H1 (cell line): Measurements from ENCODE around the gene KCNE1. TPM values are rescaled to one million over a fixed set of nuclear protein-coding genes. Genes with fewer than 3 reads are reported as not detected.

Source experiments
- CTCF ChIA-PET: fragments of 300-600 bp; sonication (Branson Sonifier 250); formaldehyde crosslinking; loops from one replicate; lab custom pipeline; 2021; ENCODE audit not compliant: partially characterized antibody; lab: Charles Lee
- POLR2A ChIA-PET: fragments of 300-600 bp; sonication (Branson Sonifier 250); formaldehyde crosslinking; loops from one replicate; lab custom pipeline; 2021; ENCODE audit warnings: inconsistent platforms; ENCODE audit not compliant: partially characterized antibody; lab: Charles Lee
- DNase-seq, 2 experiments: peaks; one replicate each; pipeline versions ENCODE4 v3.0.0 to v3.0.0-alpha.2; 2010 to 2022; ENCODE audit warnings: low spot score in 2 of 2, low read depth in 1 of 2, mixed read lengths in 1 of 2
- FAIRE-seq: peaks from 2 replicates; lab custom pipeline; 2011; peaks lifted over from hg19 to GRCh38; lab: Jason Lieb, UNC
- H2AFZ ChIP-seq: 2 replicates; pipeline ENCODE4 v1.8.1; 2012; ENCODE audit warnings: low read length, inconsistent platforms
- H2AK5ac ChIP-seq: 2 replicates; pipeline ENCODE4 v1.6.1; 2013; ENCODE audit warnings: low read depth, low read length
- H2BK120ac ChIP-seq: replicated peaks from 2 replicates; pipeline ENCODE3; 2013; ENCODE audit warnings: low read depth, low read length, inconsistent platforms
- H2BK12ac ChIP-seq: 2 replicates; pipeline ENCODE4 v1.6.1; 2013; ENCODE audit warnings: low read depth, low read length
- H2BK15ac ChIP-seq: 2 replicates; pipeline ENCODE4 v1.6.1; 2013; ENCODE audit warnings: low read length
- H2BK20ac ChIP-seq: 2 replicates; pipeline ENCODE4 v1.6.1; 2013; ENCODE audit warnings: low read length
- H2BK5ac ChIP-seq: 2 replicates; pipeline ENCODE4 v1.6.1; 2013; ENCODE audit warnings: low read depth, low read length
- H3K14ac ChIP-seq: 2 replicates; pipeline ENCODE4 v1.6.1; 2013; ENCODE audit warnings: inconsistent platforms; ENCODE audit not compliant: insufficient read length
- H3K18ac ChIP-seq: 2 replicates; pipeline ENCODE4 v1.6.1; 2013; ENCODE audit warnings: low read length; ENCODE audit errors: extremely low read depth
- H3K23ac ChIP-seq: 2 replicates; pipeline ENCODE4 v1.6.1; 2013; ENCODE audit warnings: inconsistent platforms; ENCODE audit not compliant: insufficient read length
- H3K23me2 ChIP-seq: 2 replicates; pipeline ENCODE4 v1.6.1; 2013; ENCODE audit warnings: low read depth, low read length
- H3K27ac ChIP-seq: 2 replicates; pipeline ENCODE4 v1.6.1; 2011; ENCODE audit warnings: low read depth, low read length, inconsistent platforms
- H3K27me3 ChIP-seq, 4 experiments: replicated peaks in 1 of 4; 1 replicate in 1 of 4; 2 replicates in 3 of 4; pipeline versions ENCODE4 v1.6.1 to v1.8.1; 2011 to 2013; ENCODE audit warnings: low read length in 3 of 4, mild to moderate bottlenecking in 3 of 4, inconsistent platforms in 2 of 4, mixed read lengths in 2 of 4, moderate library complexity in 1 of 4; ENCODE audit not compliant: control insufficient read depth in 3 of 4, insufficient read depth in 3 of 4; ENCODE audit errors: extremely low read depth in 1 of 4
- H3K36me3 ChIP-seq, 4 experiments: 2 replicates each; pipeline versions ENCODE4 v1.6.1 to v1.8.1; 2011 to 2013; ENCODE audit warnings: mild to moderate bottlenecking in 4 of 4, low read length in 3 of 4, moderate library complexity in 2 of 4, control low read depth in 1 of 4, inconsistent platforms in 1 of 4; ENCODE audit not compliant: insufficient read depth in 4 of 4, control insufficient read depth in 2 of 4
- H3K4ac ChIP-seq: replicated peaks from 2 replicates; pipeline ENCODE3; 2013; ENCODE audit warnings: low read length, low read depth, mixed read lengths, inconsistent platforms; ENCODE audit not compliant: insufficient read length
- H3K4me1 ChIP-seq, 4 experiments: replicated peaks in 1 of 4; 1 replicate in 1 of 4; 2 replicates in 3 of 4; pipeline versions ENCODE4 v1.6.1 to v1.8.1; 2011 to 2013; ENCODE audit warnings: low read length in 3 of 4, inconsistent platforms in 2 of 4, mixed read lengths in 1 of 4; ENCODE audit not compliant: insufficient read depth in 4 of 4, control insufficient read depth in 3 of 4
- H3K4me2 ChIP-seq, 2 experiments: 2 replicates each; pipeline versions ENCODE4 v1.6.1 to v1.8.1; 2011 to 2013; ENCODE audit warnings: low read depth in 2 of 2, low read length in 2 of 2, control low read depth in 1 of 2, inconsistent platforms in 1 of 2, mild to moderate bottlenecking in 1 of 2; ENCODE audit not compliant: insufficient read depth in 1 of 2
- H3K4me3 ChIP-seq, 4 experiments: fragments of 200-600, 300-600 bp in 1 of 4; sonication (generic), shearing (Covaris generic), sonication (Bioruptor Twin) in 1 of 4; 2 replicates each; pipeline versions ENCODE4 v1.5.1 to v1.8.1; 2011 to 2016; ENCODE audit warnings: low read length in 4 of 4, low read depth in 3 of 4, control low read depth in 2 of 4, inconsistent platforms in 2 of 4, mild to moderate bottlenecking in 2 of 4, mixed read lengths in 1 of 4, moderate library complexity in 1 of 4; ENCODE audit not compliant: insufficient read depth in 2 of 4; ENCODE audit errors: extremely low read depth in 1 of 4
- H3K56ac ChIP-seq: replicated peaks from 2 replicates; pipeline ENCODE3; 2013; ENCODE audit warnings: low read depth, mild to moderate bottlenecking, mixed read lengths, low read length, inconsistent platforms; ENCODE audit not compliant: insufficient read length
- H3K79me1 ChIP-seq: 2 replicates; pipeline ENCODE4 v1.6.1; 2013; ENCODE audit warnings: low read depth, low read length, control low read depth
- H3K79me2 ChIP-seq, 2 experiments: 2 replicates each; pipeline versions ENCODE4 v1.6.1 to v1.8.1; 2012 to 2013; ENCODE audit warnings: low read length in 2 of 2, mild to moderate bottlenecking in 2 of 2, inconsistent platforms in 1 of 2; ENCODE audit not compliant: insufficient read depth in 2 of 2, control insufficient read depth in 1 of 2
- H3K9ac ChIP-seq, 4 experiments: replicated peaks in 1 of 4; 1 replicate in 1 of 4; 2 replicates in 3 of 4; pipeline versions ENCODE4 v1.6.1 to v1.8.1; 2011 to 2013; ENCODE audit warnings: low read depth in 3 of 4, low read length in 3 of 4, control low read depth in 2 of 4, mild to moderate bottlenecking in 2 of 4, moderate library complexity in 2 of 4, inconsistent platforms in 1 of 4; ENCODE audit errors: extremely low read depth in 1 of 4
- H3K9me3 ChIP-seq, 2 experiments: 2 replicates each; pipeline versions ENCODE4 v1.6.1 to v1.8.1; 2012 to 2013; ENCODE audit warnings: mild to moderate bottlenecking in 2 of 2, moderate library complexity in 2 of 2, control low read depth in 1 of 2, inconsistent platforms in 1 of 2, low read depth in 1 of 2, low read length in 1 of 2, mixed read lengths in 1 of 2; ENCODE audit not compliant: insufficient read depth in 2 of 2
- H4K20me1 ChIP-seq, 2 experiments: replicated peaks in 1 of 2; 2 replicates each; pipeline versions ENCODE3 to v1.8.1; 2011 to 2013; ENCODE audit warnings: inconsistent platforms in 2 of 2, low read length in 2 of 2, mild to moderate bottlenecking in 1 of 2; ENCODE audit not compliant: insufficient read depth in 2 of 2, control insufficient read depth in 1 of 2
- H4K5ac ChIP-seq: 2 replicates; pipeline ENCODE4 v1.6.1; 2013; ENCODE audit warnings: low read length, low read depth, mixed read lengths, inconsistent platforms; ENCODE audit not compliant: insufficient read length
- H4K8ac ChIP-seq: 2 replicates; pipeline ENCODE4 v1.8.0; 2013; ENCODE audit warnings: mild to moderate bottlenecking, moderate library complexity, low read length, inconsistent platforms; ENCODE audit not compliant: insufficient read depth; ENCODE audit errors: extremely low read depth
- H4K91ac ChIP-seq: replicated peaks from 2 replicates; pipeline ENCODE3; 2013; ENCODE audit warnings: low read length, mixed read lengths, inconsistent platforms; ENCODE audit not compliant: insufficient read length
- CTCF ChIP-seq, 3 experiments: IDR thresholded peaks; 1 replicate in 2 of 3; 2 replicates in 1 of 3; pipeline versions ENCODE4 v1.5.1 to v1.6.1; 2011; ENCODE audit warnings: low read length in 3 of 3, mild to moderate bottlenecking in 3 of 3, inconsistent platforms in 2 of 3, low read depth in 1 of 3, moderate library complexity in 1 of 3; ENCODE audit not compliant: insufficient read depth in 1 of 3; ENCODE audit errors: control extremely low read depth in 1 of 3
- E2F6 ChIP-seq: IDR thresholded peaks from 2 replicates; pipeline ENCODE4 v1.6.1; 2012; ENCODE audit warnings: inconsistent platforms
- GABPA ChIP-seq: IDR thresholded peaks from 2 replicates; pipeline ENCODE4 v1.6.1; 2011; ENCODE audit warnings: mild to moderate bottlenecking, low read length, moderate library complexity, borderline replicate concordance; ENCODE audit not compliant: insufficient read depth
- JUN ChIP-seq: IDR thresholded peaks from 2 replicates; pipeline ENCODE4 v1.6.1; 2011; ENCODE audit warnings: low read depth, mild to moderate bottlenecking, improper control_type of control experiment, low read length
- POLR2A ChIP-seq, 2 experiments: IDR thresholded peaks; 1 replicate in 1 of 2; 2 replicates in 1 of 2; pipeline ENCODE4 v1.6.1; 2011; ENCODE audit warnings: low read depth in 2 of 2, low read length in 2 of 2, mild to moderate bottlenecking in 2 of 2; ENCODE audit errors: control extremely low read depth in 1 of 2
- RFX5 ChIP-seq: IDR thresholded peaks from 2 replicates; pipeline ENCODE4 v1.6.1; 2011; ENCODE audit warnings: low read depth, low read length, improper control_type of control experiment, borderline replicate concordance
- SIRT6 ChIP-seq: IDR thresholded peaks from one replicate; pipeline ENCODE4 v1.7.1; 2012; ENCODE audit warnings: low read length, inconsistent platforms
- SRF ChIP-seq: IDR thresholded peaks from 2 replicates; pipeline ENCODE4 v1.6.1; 2011; ENCODE audit warnings: mild to moderate bottlenecking, low read depth, low read length, moderate library complexity
- TAF1 ChIP-seq: IDR thresholded peaks from 2 replicates; pipeline ENCODE4 v1.6.1; 2011; ENCODE audit warnings: mild to moderate bottlenecking, low read depth, low read length
- TEAD4 ChIP-seq: IDR thresholded peaks from 2 replicates; pipeline ENCODE4 v1.6.1; 2012; ENCODE audit warnings: low read depth, low read length, inconsistent platforms, mixed read lengths
- WGBS, 2 experiments: shearing (Covaris generic) in 1 of 2; methylation state at CpG; one replicate each; pipeline versions ENCODE4 v1.1.6 to v1.1.7; 2013 to 2015; ENCODE audit warnings: low lambda C conversion rate in 2 of 2, mixed read lengths in 2 of 2, inconsistent platforms in 1 of 2, low coverage in 1 of 2, missing lambda C conversion rate in 1 of 2; ENCODE audit not compliant: insufficient replicate concordance in 2 of 2, insufficient coverage in 1 of 2, insufficient read length in 1 of 2; ENCODE audit errors: extremely low coverage in 1 of 2, missing lambda C conversion rate in 1 of 2; 5-methylcytosine and 5-hydroxymethylcytosine counted together
- polyA plus RNA-seq, 7 experiments: library from polyadenylated mRNA; depleted of rRNA in 3 of 7; stranded (reverse) in 5 of 7; unstranded in 2 of 7; fragments of >200 nt in 5 of 7; fragments of 200-250 nt in 2 of 7; gene quantifications; 1 replicate in 5 of 7; 2 replicates in 1 of 7; 4 replicates in 1 of 7; pipeline versions ENCODE4 v1.2.1 to v1.2.3, GENCODE V29; 2011 to 2013; ENCODE audit warnings: missing spikeins in 2 of 7, mixed read lengths in 2 of 7
- total RNA-seq: library from RNA; stranded (reverse); fragmentation: NEBNext Ultra II Directional; extraction: Animal tissue kit (Norgen Biotek cat#: 25700); gene quantifications from 2 replicates; pipeline ENCODE4 v1.2.1, GENCODE V29; 2021

The KCNE1 gene
- total and polyA plus RNA-seq, 2 of the 8 experiments (the other 6 are each of a cell fraction or from before 2014, with no cell fraction given) = 0.08 to 0.28 TPM

GRCh38 chr21:34499116-34499515 lies 12.9 kb downstream of the KCNE1 start:
- H4K5ac ChIP-seq = no peak overlapping the region
- no peak overlapping the region for H3K14ac ChIP-seq
- H3K36me3 ChIP-seq = no peaks in the 10 kb centered on the region
- H3K23me2 ChIP-seq = no peaks in the 10 kb centered on the region
- H2AFZ ChIP-seq = no peak overlapping the region
- FAIRE-seq = no peak
- ChIA-PET CTCF (interaction anchor here (0.8 to 4.1 kb wide), 5 partner anchors 9 to 132 kb away, joined by 4 to 21 read pairs (median 7); partner anchors contain the start of gene KCNE1), POLR2A (no interaction called here)
- no peaks in the 10 kb centered on the region for H3K9me3 ChIP-seq
- H4K91ac ChIP-seq = no peak overlapping the region
- no peak for DNase-seq
- H2BK20ac ChIP-seq = no peak overlapping the region
- H2AK5ac ChIP-seq = no peak overlapping the region
- whole genome bisulfite sequencing, 2 experiments = 83% methylated on average over 4 of the region's 4 CpGs; no CpG with 5 or more reads in 1 of the 2 experiments
- no peak overlapping the region for H3K4me3 ChIP-seq
- H2BK120ac ChIP-seq = no peak overlapping the region
- no peak overlapping the region for H3K18ac ChIP-seq
- H2BK15ac ChIP-seq = no peak overlapping the region
- no peak overlapping the region for H3K23ac ChIP-seq
- H2BK12ac ChIP-seq = no peak overlapping the region
- H3K4me1 ChIP-seq = no peaks in the 10 kb centered on the region
- no peak overlapping the region for H3K4ac ChIP-seq
- no peak overlapping the region for H2BK5ac ChIP-seq
- H3K9ac ChIP-seq = no peak overlapping the region
- H3K56ac ChIP-seq = no peak overlapping the region
- TF ChIP-seq JUN (no peak), SRF (no peak), TEAD4 (no peak), TAF1 (no peak), GABPA (no peak), SIRT6 (no peak), CTCF (IDR thresholded peaks at IDR 0.05; ENCODE audit: control extremely low read depth in 1 of 3, insufficient read depth in 1 of 3, low read depth in 1 of 3, low read length in 3 of 3) (no peak), E2F6 (no peak), POLR2A (IDR thresholded peaks at IDR 0.05; ENCODE audit: control extremely low read depth in 1 of 2, low read depth in 2 of 2, low read length in 2 of 2) (no peak), RFX5 (no peak)
- no peak overlapping the region for H3K4me2 ChIP-seq
- H3K27ac ChIP-seq = no peak overlapping the region
- H3K27me3 ChIP-seq = no peaks in the 10 kb centered on the region
- no peak overlapping the region; the same call in 1 of the 2 replicates for H4K8ac ChIP-seq
- no peaks in the 10 kb centered on the region for H3K79me1 ChIP-seq
- no peaks in the 10 kb centered on the region for H3K79me2 ChIP-seq
- no peaks in the 10 kb centered on the region for H4K20me1 ChIP-seq
